Activated T-cell treated with anti-CD3 and anti-CD28 coated beads for 4 hours (primary cell): ENCODE results near the gene MDH2.
"Not testable (repeated sequence)": the region's sequence is repeated elsewhere in the genome, so short reads cannot be mapped to it uniquely, and the experiment has no call there.

ENCODE experiments used
- DNase-seq: peaks from one replicate; pipeline ENCODE4 v3.0.0-alpha.2; 2020

MDH2 gene

DNA sequence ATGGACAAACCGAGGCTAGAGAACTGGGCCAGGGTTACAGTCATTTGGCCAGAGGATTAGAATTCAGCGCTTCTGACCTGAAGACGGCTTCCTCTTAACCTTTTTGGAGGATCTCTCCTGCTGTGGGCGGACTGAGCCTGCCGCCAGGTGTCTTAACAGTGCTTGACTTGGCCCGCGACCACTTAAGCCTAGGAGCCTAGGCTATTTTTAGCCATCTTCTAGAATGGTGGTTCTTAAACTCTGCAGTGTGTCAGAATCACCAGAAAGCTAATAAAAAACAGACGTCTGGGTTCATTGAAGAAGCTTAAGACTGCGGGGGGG, 722 bp downstream of the MDH2 start:
- DNase-seq: no peak

- DNase-seq: no peak
Observed at GRCh38 chr7:76049295-76049694, 1.4 kb downstream of the MDH2 start.

DNA sequence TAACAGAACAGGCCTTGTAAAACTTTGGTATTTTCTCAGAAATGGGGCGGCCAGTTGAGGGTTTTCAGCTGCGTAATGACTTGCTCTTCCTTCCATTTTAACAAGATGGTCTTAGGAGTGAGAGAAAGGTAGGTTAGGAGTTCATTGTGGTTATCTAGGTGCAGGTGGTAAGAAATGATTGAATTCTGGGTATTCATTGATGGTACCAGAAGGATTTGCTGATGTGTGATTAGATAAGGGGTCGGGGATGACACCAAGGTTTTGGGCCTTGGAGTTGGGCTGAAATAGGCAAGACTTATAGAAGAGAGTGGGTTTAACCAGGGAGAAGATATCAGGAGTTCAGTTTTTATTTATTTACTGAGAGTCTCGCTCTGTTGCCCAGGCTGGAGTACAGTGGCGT, 2.6 kb downstream of the MDH2 start:
- DNase-seq: no peak

- DNase-seq: no peak
Observed at GRCh38 chr7:76051840-76052239, 3.9 kb downstream of the MDH2 start.

DNA sequence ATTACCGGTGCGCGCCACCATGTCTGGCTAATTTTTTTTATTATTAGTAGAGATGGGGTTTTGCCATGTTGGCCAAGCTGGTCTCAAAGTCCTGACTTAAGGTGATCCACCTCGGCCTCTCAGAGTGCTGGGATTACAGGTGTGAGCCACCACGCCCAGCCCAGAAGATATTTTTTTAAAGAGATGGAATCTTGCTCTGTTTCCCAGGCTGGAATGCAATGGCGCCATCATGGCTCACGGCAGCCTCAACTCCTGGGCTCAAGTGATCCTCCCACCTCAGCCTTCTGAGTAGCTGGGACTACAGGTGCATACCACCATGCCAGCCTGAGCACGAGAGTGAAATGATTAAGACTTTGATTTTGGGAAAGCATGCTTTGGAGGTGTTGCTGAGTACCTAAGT, 4.8 kb downstream of the MDH2 start:
- not testable (repeated sequence) for DNase-seq

DNA sequence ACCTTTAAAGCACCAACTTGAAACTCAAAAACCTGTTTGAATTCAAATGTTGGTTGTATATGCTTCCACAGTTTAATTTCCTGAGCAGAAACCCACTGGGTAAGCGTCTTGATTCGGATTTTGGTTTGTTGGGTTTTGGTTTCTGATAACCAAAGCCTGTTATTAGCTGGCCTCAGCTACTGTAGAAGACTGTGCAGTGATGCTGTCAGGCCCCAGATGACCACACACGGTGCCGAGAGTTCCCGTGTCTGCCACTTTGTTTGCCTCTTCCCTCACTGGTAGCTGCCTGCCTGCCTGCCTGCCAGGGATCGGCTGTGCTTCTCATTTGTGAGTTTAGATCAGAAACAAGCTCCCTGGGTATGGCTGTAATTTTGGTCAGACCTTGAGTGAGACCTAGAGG, 5.6 kb downstream of the MDH2 start:
- no peak for DNase-seq

- no peak for DNase-seq
Observed at GRCh38 chr7:76054123-76055120, 6.5 kb downstream of the MDH2 start.

- no peak for DNase-seq
Observed at GRCh38 chr7:76056241-76056640, 8.3 kb downstream of the MDH2 start.

GRCh38 chr7:76057103-76057812, 9.4 kb downstream of the MDH2 start:
- DNase-seq: no peak

- DNase-seq: no peak
Observed at GRCh38 chr7:76057813-76058145, 9.9 kb downstream of the MDH2 start.

DNA sequence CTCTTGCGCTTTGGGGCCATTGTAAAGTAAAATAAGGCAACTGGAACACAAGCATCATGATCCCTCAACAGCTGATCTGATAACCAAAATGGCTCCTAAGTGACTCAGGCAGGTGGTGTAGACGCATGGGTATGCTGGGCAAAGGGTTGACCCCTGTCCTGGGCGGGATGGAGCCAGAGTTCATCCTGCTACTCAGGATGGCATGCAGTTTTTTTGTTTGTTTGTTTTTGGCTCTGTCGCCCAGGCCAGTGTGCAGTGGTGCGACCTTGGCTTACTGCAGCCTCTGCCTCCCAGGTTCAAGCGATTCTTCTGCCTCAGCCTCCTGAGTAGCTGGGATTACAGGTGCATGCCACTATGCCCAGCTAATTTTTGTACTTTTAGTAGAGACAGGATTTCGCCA, 10.8 kb downstream of the MDH2 start:
- DNase-seq: not testable (repeated sequence)

DNA sequence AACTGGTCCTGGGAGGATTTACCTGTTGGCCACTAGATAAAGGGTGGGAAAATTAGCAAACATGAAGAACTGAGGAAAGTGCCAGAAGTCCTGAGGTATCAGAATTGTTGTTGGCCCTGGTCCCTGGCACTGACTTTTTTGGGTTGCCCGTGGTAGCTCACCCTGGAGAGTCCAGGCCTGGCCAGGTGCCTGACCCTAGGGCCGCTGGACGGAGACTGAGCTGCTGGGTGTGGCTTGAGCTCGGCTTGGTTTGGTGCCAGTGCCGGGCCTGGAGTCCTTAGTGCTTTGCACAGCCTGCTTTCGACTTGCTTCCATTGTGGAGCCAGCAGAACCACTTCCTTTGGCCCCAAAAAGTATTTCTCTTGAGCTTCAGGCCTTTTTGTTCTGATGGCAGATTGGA, 12.9 kb downstream of the MDH2 start:
- DNase-seq: no peak

GRCh38 chr7:76062254-76062653, 14.3 kb downstream of the MDH2 start:
- DNase-seq: no peak

GRCh38 chr7:76063114-76063513, 15.2 kb downstream of the MDH2 start:
- no peak for DNase-seq

- DNase-seq: no peak
Observed at GRCh38 chr7:76063525-76063924, 15.6 kb downstream of the MDH2 start.

DNA sequence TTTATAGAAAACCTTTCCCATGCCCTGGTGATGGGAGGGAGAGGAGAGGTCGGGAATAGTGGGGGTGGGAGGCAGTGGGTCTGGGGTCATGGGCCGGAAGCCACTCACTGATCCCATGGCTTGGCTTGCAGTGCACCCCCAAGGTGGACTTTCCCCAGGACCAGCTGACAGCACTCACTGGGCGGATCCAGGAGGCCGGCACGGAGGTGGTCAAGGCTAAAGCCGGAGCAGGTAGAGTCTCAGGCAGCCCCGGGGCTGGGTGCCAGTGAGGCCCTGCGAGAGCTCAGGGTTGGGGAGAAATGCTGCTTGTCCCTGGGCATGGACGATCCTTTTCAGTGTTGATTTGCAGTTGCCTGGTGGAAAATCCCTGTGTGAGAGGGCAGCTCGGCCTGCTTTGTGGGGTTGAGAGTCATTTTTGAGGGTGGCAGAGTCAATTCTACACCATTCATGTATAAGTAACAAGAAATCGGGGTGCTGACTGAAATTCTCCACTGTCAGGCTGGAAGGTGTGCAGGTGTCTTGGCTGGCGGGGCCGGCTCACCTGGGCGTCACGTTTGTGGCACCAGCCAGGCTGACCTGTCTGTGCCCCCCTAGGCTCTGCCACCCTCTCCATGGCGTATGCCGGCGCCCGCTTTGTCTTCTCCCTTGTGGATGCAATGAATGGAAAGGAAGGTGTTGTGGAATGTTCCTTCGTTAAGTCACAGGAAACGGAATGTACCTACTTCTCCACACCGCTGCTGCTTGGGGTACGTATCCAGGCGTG, 16.5 kb downstream of the MDH2 start:
- DNase-seq: no peak

DNA sequence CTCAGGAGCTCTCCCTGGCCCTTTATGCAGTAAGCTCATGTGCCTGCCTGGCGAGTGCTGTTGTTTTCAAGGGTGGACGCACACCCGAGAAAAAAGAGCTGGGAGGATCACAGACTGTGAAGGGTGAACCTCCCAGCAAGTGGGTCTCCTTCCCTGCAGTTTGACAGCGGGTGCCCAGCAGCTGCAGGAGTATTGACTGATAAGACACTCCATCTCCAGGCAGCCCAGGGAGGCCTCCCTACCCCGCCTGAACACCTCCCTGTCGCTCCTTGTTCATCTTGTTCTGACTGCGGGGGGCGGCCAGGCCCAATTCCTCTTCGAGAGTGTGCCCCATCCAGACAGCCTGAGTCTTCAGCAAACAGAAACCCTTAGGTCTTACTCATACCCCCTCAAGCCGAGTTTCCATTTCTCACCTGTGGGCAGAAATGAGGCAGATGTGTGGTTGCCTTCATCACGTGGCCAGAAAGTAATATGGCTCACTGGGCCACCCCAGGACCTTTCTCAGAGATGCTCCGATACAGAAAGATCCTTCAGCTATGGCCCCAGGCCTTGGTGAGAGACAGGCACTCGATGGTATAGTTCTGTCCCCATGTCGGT, 17.2 kb downstream of the MDH2 start:
- no peak for DNase-seq

DNA sequence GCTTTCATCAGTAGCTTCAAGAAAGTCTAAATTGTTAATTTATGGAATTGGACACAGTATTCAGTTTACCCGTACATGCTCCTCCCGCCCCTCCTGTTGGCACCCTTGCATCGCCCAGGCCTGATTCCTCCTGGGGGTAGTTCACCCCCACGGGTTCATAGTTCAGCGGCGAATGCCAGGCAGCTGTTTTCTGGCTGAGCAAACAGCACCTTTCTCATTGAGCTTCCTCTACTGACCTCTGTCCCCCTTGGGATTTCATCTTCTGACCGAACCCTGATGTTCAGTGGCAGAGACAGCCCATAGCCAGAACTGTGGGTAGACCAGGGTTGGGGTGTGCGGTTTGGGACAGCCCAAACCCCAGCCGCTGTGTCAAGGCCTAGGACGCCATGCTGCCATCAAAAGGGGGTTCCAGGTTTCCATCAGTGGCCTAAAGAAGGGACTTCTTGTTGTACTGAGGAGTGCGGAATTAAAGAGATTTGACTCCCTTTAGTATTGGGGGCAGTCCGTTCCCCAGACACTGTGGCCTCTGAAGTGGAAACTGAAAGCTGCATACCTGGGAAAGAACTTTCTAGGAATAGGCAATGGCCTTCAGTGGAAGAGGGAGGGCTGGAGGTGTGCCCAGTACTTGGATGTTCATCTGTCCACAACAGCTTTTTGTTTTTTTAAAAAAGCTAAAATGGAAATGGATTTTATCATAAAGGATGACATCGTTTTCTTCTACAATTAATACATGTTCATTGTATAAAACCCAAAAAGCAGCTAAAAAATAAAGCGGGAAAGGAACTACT, 19.0 kb downstream of the MDH2 start:
- DNase-seq: no peak

GRCh38 chr7:76069238-76069638, 21.3 kb downstream of the MDH2 start:
- DNase-seq: no peak

DNA sequence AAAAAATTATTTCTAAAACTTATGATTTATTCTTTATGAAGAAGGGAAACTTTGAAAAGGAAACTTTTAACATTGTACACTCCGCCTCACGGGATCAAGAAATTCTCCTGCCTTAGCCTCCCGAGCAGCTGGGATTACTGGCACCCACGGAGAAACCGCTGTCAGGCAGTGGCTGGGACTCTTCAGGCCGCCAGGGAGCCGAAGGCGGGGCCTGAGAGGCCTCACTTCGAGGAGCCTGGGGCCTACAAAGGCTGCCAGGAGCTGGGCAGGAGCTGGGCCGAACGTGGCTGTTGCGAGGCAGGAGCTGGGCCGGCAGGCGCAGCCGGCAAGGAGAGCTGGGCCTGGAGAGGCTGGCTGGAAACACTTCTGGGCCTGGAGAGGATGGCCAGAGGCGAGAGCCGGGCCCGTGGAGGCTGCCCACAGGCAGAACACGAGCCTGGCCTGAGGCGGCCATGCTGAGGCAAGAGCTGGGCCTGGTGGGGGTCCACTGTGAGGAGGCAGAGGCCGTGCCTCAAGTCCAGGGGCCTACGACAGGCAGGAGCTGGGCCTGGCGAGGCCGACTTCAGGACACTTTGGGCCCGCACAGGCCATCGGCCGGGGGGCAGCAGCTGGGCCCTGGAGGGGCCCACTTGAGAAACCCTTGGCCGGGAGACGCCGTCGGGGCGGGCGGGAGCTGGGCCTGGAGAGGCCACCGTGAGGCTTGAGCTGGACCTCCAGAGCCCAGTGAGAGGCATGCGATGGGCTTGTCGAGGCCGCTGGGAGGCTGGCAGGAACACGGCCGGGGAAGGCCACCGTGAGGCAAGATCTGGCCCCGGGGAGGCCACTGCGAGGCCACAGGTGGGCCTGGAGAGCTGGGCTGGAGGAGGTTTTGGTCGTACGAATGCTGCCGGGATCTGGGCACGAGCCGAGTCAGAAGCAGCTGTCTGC, 23.7 kb downstream of the MDH2 start:
- DNase-seq: no peak
